ENCODE data around the gene PPT2. TPM values are rescaled to one million over a fixed set of nuclear protein-coding genes. Genes with fewer than 3 reads are reported as not detected.

PPT2 gene
- total and polyA plus RNA-seq, 2 experiments from 2014 or later = 8.9 to 20.6 TPM

DNA sequence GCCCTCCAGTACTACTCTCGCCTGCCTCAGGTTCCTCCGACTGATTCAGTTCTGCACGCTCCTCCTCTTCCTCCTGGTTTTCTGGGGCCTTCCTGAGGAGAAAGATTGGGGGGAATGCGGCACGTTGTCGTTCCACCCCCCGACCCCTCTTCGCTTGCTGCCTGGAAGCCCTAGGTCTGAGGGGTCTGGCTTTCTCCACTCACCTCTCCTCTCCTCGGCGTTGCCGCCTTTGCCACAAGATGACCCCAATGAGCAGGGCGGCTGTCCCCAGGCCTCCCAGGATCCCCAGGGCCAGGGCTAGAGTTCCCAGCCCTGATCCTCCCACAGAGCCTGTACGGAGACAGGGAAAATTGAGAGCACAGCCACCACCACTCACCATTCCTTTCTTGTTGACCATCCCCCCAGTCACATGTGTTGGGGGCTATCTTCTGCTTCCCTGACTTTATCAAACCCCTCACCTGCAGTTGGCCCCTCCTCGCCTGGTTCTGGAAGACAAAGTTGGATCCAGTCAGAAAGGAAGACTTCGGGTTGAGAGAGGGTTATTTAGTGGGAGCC, 27.3 kb downstream of the PPT2 start:
- Histone ChIP-seq H2AFZ (no peak overlapping the region), H3K4me1 (ENCODE audit: insufficient read depth) (peaks cover 13% of the 10 kb centered on the region; the same call in 1 of the 2 replicates), H3K79me2 (replicated peaks; ENCODE audit: insufficient read depth) (peaks cover 13% of the 10 kb centered on the region), H3K36me3 (ENCODE audit: insufficient read depth) (peaks cover 2% of the 10 kb centered on the region; the same call in 1 of the 2 replicates), H3K27me3 (ENCODE audit: insufficient read depth) (no peaks in the 10 kb centered on the region), H3K27ac (ENCODE audit: low read depth) (no peak overlapping the region), H4K20me1 (replicated peaks; ENCODE audit: insufficient read depth) (no peaks in the 10 kb centered on the region), H3K9me2 (ENCODE audit: insufficient read depth) (no peaks in the 10 kb centered on the region), H3K4me2 (no peak overlapping the region), H3F3A (replicated peaks; ENCODE audit: low read depth) (peaks cover 12% of the 10 kb centered on the region), H3K4me3 (no peak overlapping the region)
- DNase-seq (ENCODE audit: low spot score) (no peak), ATAC-seq (no peak)
- Mint-ChIP-seq H3K27ac (no peak overlapping the region; the same call in 1 of the 2 replicates), H3K27me3 (ENCODE audit: insufficient read depth, low read depth, poor library complexity) (peaks cover 23% of the 10 kb centered on the region), H3K4me1 (peaks cover 36% of the 10 kb centered on the region), H3K36me3 (ENCODE audit: low read depth) (peaks cover 54% of the 10 kb centered on the region), H3K9me3 (no peaks in the 10 kb centered on the region), H3K4me3 (0 out of 3 replicates have a peak overlapping the region, but pooled peaks have one; percentile 6)
- TF ChIP-seq NANOG (IDR thresholded peaks at IDR 0.05; ENCODE audit: borderline replicate concordance) (no peak), ZNF331 (CRISPR knock-in tag; IDR thresholded peaks at IDR 0.05; ENCODE audit: low read depth) (no peak), JUNB (IDR thresholded peaks at IDR 0.05; ENCODE audit: unreplicated experiment) (no peak), CREB1 (CRISPR knock-in tag; IDR thresholded peaks at IDR 0.05; ENCODE audit: low read depth) (no peak), STAT1 (IDR thresholded peaks at IDR 0.05; ENCODE audit: unreplicated experiment) (no peak), EZH2phosphoT487 (IDR thresholded peaks at IDR 0.05; ENCODE audit: unreplicated experiment) (no peak), POLR2AphosphoS5 (IDR thresholded peaks at IDR 0.05; ENCODE audit: low read depth) (no peak)
- TF ChIP-seq, protein P1, sequence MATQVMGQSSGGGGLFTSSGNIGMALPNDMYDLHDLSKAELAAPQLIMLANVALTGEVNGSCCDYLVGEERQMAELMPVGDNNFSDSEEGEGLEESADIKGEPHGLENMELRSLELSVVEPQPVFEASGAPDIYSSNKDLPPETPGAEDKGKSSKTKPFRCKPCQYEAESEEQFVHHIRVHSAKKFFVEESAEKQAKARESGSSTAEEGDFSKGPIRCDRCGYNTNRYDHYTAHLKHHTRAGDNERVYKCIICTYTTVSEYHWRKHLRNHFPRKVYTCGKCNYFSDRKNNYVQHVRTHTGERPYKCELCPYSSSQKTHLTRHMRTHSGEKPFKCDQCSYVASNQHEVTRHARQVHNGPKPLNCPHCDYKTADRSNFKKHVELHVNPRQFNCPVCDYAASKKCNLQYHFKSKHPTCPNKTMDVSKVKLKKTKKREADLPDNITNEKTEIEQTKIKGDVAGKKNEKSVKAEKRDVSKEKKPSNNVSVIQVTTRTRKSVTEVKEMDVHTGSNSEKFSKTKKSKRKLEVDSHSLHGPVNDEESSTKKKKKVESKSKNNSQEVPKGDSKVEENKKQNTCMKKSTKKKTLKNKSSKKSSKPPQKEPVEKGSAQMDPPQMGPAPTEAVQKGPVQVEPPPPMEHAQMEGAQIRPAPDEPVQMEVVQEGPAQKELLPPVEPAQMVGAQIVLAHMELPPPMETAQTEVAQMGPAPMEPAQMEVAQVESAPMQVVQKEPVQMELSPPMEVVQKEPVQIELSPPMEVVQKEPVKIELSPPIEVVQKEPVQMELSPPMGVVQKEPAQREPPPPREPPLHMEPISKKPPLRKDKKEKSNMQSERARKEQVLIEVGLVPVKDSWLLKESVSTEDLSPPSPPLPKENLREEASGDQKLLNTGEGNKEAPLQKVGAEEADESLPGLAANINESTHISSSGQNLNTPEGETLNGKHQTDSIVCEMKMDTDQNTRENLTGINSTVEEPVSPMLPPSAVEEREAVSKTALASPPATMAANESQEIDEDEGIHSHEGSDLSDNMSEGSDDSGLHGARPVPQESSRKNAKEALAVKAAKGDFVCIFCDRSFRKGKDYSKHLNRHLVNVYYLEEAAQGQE (IDR thresholded peaks at IDR 0.05; ENCODE audit: unreplicated experiment) = no peak
- TF ChIP-seq, protein P2, sequence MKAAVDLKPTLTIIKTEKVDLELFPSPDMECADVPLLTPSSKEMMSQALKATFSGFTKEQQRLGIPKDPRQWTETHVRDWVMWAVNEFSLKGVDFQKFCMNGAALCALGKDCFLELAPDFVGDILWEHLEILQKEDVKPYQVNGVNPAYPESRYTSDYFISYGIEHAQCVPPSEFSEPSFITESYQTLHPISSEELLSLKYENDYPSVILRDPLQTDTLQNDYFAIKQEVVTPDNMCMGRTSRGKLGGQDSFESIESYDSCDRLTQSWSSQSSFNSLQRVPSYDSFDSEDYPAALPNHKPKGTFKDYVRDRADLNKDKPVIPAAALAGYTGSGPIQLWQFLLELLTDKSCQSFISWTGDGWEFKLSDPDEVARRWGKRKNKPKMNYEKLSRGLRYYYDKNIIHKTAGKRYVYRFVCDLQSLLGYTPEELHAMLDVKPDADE (IDR thresholded peaks at IDR 0.05) = no peak
- TF ChIP-seq, protein P3, sequence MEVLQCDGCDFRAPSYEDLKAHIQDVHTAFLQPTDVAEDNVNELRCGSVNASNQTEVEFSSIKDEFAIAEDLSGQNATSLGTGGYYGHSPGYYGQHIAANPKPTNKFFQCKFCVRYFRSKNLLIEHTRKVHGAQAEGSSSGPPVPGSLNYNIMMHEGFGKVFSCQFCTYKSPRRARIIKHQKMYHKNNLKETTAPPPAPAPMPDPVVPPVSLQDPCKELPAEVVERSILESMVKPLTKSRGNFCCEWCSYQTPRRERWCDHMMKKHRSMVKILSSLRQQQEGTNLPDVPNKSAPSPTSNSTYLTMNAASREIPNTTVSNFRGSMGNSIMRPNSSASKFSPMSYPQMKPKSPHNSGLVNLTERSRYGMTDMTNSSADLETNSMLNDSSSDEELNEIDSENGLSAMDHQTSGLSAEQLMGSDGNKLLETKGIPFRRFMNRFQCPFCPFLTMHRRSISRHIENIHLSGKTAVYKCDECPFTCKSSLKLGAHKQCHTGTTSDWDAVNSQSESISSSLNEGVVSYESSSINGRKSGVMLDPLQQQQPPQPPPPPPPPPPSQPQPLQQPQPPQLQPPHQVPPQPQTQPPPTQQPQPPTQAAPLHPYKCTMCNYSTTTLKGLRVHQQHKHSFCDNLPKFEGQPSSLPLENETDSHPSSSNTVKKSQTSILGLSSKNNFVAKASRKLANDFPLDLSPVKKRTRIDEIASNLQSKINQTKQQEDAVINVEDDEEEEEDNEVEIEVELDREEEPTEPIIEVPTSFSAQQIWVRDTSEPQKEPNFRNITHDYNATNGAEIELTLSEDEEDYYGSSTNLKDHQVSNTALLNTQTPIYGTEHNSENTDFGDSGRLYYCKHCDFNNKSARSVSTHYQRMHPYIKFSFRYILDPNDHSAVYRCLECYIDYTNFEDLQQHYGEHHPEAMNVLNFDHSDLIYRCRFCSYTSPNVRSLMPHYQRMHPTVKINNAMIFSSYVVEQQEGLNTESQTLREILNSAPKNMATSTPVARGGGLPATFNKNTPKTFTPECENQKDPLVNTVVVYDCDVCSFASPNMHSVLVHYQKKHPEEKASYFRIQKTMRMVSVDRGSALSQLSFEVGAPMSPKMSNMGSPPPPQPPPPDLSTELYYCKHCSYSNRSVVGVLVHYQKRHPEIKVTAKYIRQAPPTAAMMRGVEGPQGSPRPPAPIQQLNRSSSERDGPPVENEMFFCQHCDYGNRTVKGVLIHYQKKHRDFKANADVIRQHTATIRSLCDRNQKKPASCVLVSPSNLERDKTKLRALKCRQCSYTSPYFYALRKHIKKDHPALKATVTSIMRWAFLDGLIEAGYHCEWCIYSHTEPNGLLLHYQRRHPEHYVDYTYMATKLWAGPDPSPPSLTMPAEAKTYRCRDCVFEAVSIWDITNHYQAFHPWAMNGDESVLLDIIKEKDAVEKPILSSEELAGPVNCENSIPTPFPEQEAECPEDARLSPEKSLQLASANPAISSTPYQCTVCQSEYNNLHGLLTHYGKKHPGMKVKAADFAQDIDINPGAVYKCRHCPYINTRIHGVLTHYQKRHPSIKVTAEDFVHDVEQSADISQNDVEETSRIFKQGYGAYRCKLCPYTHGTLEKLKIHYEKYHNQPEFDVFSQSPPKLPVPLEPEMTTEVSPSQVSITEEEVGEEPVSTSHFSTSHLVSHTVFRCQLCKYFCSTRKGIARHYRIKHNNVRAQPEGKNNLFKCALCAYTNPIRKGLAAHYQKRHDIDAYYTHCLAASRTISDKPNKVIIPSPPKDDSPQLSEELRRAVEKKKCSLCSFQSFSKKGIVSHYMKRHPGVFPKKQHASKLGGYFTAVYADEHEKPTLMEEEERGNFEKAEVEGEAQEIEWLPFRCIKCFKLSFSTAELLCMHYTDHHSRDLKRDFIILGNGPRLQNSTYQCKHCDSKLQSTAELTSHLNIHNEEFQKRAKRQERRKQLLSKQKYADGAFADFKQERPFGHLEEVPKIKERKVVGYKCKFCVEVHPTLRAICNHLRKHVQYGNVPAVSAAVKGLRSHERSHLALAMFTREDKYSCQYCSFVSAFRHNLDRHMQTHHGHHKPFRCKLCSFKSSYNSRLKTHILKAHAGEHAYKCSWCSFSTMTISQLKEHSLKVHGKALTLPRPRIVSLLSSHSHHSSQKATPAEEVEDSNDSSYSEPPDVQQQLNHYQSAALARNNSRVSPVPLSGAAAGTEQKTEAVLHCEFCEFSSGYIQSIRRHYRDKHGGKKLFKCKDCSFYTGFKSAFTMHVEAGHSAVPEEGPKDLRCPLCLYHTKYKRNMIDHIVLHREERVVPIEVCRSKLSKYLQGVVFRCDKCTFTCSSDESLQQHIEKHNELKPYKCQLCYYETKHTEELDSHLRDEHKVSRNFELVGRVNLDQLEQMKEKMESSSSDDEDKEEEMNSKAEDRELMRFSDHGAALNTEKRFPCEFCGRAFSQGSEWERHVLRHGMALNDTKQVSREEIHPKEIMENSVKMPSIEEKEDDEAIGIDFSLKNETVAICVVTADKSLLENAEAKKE (CRISPR knock-in tag; IDR thresholded peaks at IDR 0.05) = no peak

All from GM23338 (cell line).